IMR-90 (cell line): Measurements from ENCODE around the gene ASTN2. TPM values are rescaled to one million over a fixed set of nuclear protein-coding genes. Genes with fewer than 3 reads are reported as not detected.

ENCODE experiments used
- ATAC-seq: fragments of 200-7000 bp; cut with Tn5 transposase; 2 replicates; pipeline ENCODE4 v1.9.1; 2020; ENCODE audit warnings: low read depth, mild to moderate bottlenecking, moderate library complexity
- BruUV-seq: library from RNA; stranded (reverse); fragments of 400-500 nt; replicated peaks from 2 replicates; lab custom pipeline; 2021; lab: Mats Ljungman, UMichigan
- CTCF ChIA-PET: fragments of 300-600 bp; formaldehyde crosslinking; extraction: SDS; loops from one replicate; lab custom pipeline; 2021; ENCODE audit warnings: antibody characterized with exemption; lab: Yijun Ruan, JAX
- POLR2A ChIA-PET: fragments of 300-600 bp; sonication (Branson Sonifier 250); formaldehyde crosslinking; loops from one replicate; lab custom pipeline; 2022; ENCODE audit warnings: antibody characterized with exemption; ENCODE audit not compliant: unreplicated experiment; lab: Charles Lee
- DNase-seq: peaks from one replicate; pipeline ENCODE4 v3.0.0; 2013
- H2AFZ ChIP-seq: replicated peaks from 2 replicates; pipeline ENCODE3; 2013; ENCODE audit warnings: low read length, mild to moderate bottlenecking; ENCODE audit not compliant: poor library complexity
- H2AK5ac ChIP-seq: 2 replicates; pipeline ENCODE4 v1.6.1; 2013; ENCODE audit warnings: low read depth, low read length, inconsistent platforms
- H2AK9ac ChIP-seq: replicated peaks from 2 replicates; pipeline ENCODE3; 2013; ENCODE audit warnings: mild to moderate bottlenecking, low read depth, low read length, moderate library complexity; ENCODE audit not compliant: poor library complexity
- H2BK120ac ChIP-seq: 2 replicates; pipeline ENCODE4 v1.6.1; 2013; ENCODE audit warnings: low read depth, low read length, inconsistent platforms
- H2BK15ac ChIP-seq: 3 replicates; pipeline ENCODE4 v1.6.1; 2013; ENCODE audit warnings: low read depth, low read length, inconsistent platforms
- H2BK20ac ChIP-seq: 2 replicates; pipeline ENCODE4 v1.6.1; 2013; ENCODE audit warnings: low read depth, mild to moderate bottlenecking, inconsistent platforms, low read length, moderate library complexity
- H2BK5ac ChIP-seq: 2 replicates; pipeline ENCODE4 v1.6.1; 2013; ENCODE audit warnings: mild to moderate bottlenecking, low read depth, low read length, inconsistent platforms; ENCODE audit not compliant: poor library complexity, severe bottlenecking
- H3K14ac ChIP-seq: replicated peaks from 2 replicates; pipeline ENCODE4 v1.6.1; 2013; ENCODE audit warnings: low read depth, low read length, inconsistent platforms
- H3K18ac ChIP-seq: 2 replicates; pipeline ENCODE4 v1.6.1; 2013; ENCODE audit warnings: low read depth, low read length, control low read depth
- H3K23ac ChIP-seq: 2 replicates; pipeline ENCODE4 v1.6.1; 2013; ENCODE audit warnings: low read depth, low read length, inconsistent platforms
- H3K27ac ChIP-seq: 2 replicates; pipeline ENCODE4 v1.5.1; 2013; ENCODE audit warnings: mild to moderate bottlenecking, control low read depth, low read length; ENCODE audit not compliant: insufficient read depth
- H3K27me3 ChIP-seq: 2 replicates; pipeline ENCODE4 v1.6.1; 2013; ENCODE audit warnings: low read length; ENCODE audit not compliant: control insufficient read depth, insufficient read depth
- H3K36me3 ChIP-seq: 2 replicates; pipeline ENCODE4 v1.6.1; 2013; ENCODE audit warnings: low read length, mixed read lengths; ENCODE audit not compliant: control insufficient read depth, insufficient read depth
- H3K4ac ChIP-seq: 2 replicates; pipeline ENCODE4 v1.6.1; 2013; ENCODE audit warnings: low read depth, low read length, inconsistent platforms
- H3K4me1 ChIP-seq: 2 replicates; pipeline ENCODE4 v1.6.1; 2013; ENCODE audit warnings: low read length, mixed read lengths; ENCODE audit not compliant: control insufficient read depth, insufficient read depth
- H3K4me2 ChIP-seq: 2 replicates; pipeline ENCODE4 v1.6.1; 2013; ENCODE audit warnings: low read depth, mild to moderate bottlenecking, control low read depth, low read length, moderate library complexity
- H3K4me3 ChIP-seq: 2 replicates; pipeline ENCODE4 v1.5.1; 2013; ENCODE audit warnings: low read depth, mild to moderate bottlenecking, control low read depth, low read length, moderate library complexity; ENCODE audit not compliant: insufficient read depth
- H3K56ac ChIP-seq: 2 replicates; pipeline ENCODE4 v1.6.1; 2013; ENCODE audit warnings: low read length, inconsistent platforms; ENCODE audit not compliant: insufficient read depth; ENCODE audit errors: extremely low read depth
- H3K79me1 ChIP-seq, 2 experiments: 2 replicates each; pipeline ENCODE4 v1.6.1; 2013; ENCODE audit warnings: low read length in 2 of 2, inconsistent platforms in 1 of 2, low read depth in 1 of 2
- H3K9ac ChIP-seq: 2 replicates; pipeline ENCODE4 v1.6.1; 2013; ENCODE audit warnings: low read depth, low read length, control low read depth
- H3K9me1 ChIP-seq: 2 replicates; pipeline ENCODE4 v1.6.1; 2013; ENCODE audit warnings: low read length, inconsistent platforms; ENCODE audit not compliant: insufficient read depth
- H3K9me3 ChIP-seq: 2 replicates; pipeline ENCODE4 v1.6.1; 2013; ENCODE audit warnings: low read length; ENCODE audit not compliant: control insufficient read depth, insufficient read depth
- H4K20me1 ChIP-seq: 2 replicates; pipeline ENCODE4 v1.6.1; 2013; ENCODE audit warnings: low read length, inconsistent platforms; ENCODE audit not compliant: insufficient read depth
- H4K5ac ChIP-seq: 2 replicates; pipeline ENCODE4 v1.6.1; 2013; ENCODE audit warnings: mild to moderate bottlenecking, low read depth, low read length, control low read depth
- H4K8ac ChIP-seq, 2 experiments: 2 replicates each; pipeline ENCODE4 v1.6.1; 2013; ENCODE audit warnings: low read depth in 2 of 2, low read length in 2 of 2, control low read depth in 1 of 2, inconsistent platforms in 1 of 2
- H4K91ac ChIP-seq: 2 replicates; pipeline ENCODE4 v1.6.1; 2013; ENCODE audit warnings: low read depth, low read length, inconsistent platforms; ENCODE audit not compliant: insufficient read depth
- CHD1 ChIP-seq: IDR thresholded peaks from 2 replicates; pipeline ENCODE4 v1.6.1; 2012; ENCODE audit warnings: low read depth, low read length, improper control_type of control experiment
- FOS ChIP-seq: fragments of 150-350 bp; IDR thresholded peaks from 2 replicates; pipeline ENCODE4 v1.6.1; 2016; ENCODE audit warnings: low read depth, low read length
- MAZ ChIP-seq: IDR thresholded peaks from 2 replicates; pipeline ENCODE4 v1.6.1; 2012; ENCODE audit warnings: low read depth, mild to moderate bottlenecking, low read length, improper control_type of control experiment, moderate library complexity, borderline replicate concordance
- NFE2L2 ChIP-seq: fragments of 150-350 bp; IDR thresholded peaks from 2 replicates; pipeline ENCODE4 v1.6.1; 2016; ENCODE audit warnings: low read depth, mild to moderate bottlenecking, low read length
- WGBS, 2 experiments: methylation state at CpG; one replicate each; pipeline versions ENCODE4 v1.1.5 to v1.1.7; 2013; ENCODE audit warnings: missing lambda C conversion rate in 2 of 2; ENCODE audit not compliant: insufficient read length in 1 of 2; ENCODE audit errors: extremely low coverage in 2 of 2; 5-methylcytosine and 5-hydroxymethylcytosine counted together
- dilution Hi-C: fragments of 300-500 bp; cut with HindIII; formaldehyde crosslinking; loops from one replicate; pipeline ENCODE4 v1.14.3; 2018; ENCODE audit warnings: low sequenced_read_pairs; ENCODE audit not compliant: unreplicated experiment
- in situ Hi-C: fragments of 300-500 bp; cut with MboI; formaldehyde crosslinking; loops from 3 replicates; pipeline ENCODE4 v1.14.3; 2019; ENCODE audit warnings: low sequenced_read_pairs, inconsistent platforms, mixed read lengths
- intact Hi-C: fragments of 100-400 bp; cut with micrococcal nuclease; formaldehyde crosslinking; loops from 2 replicates; pipeline ENCODE4 v1.10.0; 2022
- polyA plus RNA-seq, 3 experiments: library from polyadenylated mRNA; depleted of rRNA; stranded (reverse); fragments of >200 nt; gene quantifications; 2 replicates each; pipeline ENCODE4 v1.2.3, GENCODE V29; 2012; ENCODE audit warnings: low replicate concordance in 1 of 3
- total RNA-seq: library from RNA; depleted of rRNA; stranded (reverse); fragments of >200 nt; gene quantifications from 2 replicates; pipeline ENCODE4 v1.2.3, GENCODE V29; 2012
- TF ChIP-seq, protein P1 (sequence below): fragments of 150-350 bp; IDR thresholded peaks from 2 replicates; pipeline ENCODE4 v1.6.1; 2016; ENCODE audit warnings: low read depth, mild to moderate bottlenecking, low read length, moderate library complexity, borderline replicate concordance

ASTN2 gene
- total and polyA plus RNA-seq, 2 of the 4 experiments (the other 2 are of a cell fraction): 3.8 to 6.8 TPM

DNA sequence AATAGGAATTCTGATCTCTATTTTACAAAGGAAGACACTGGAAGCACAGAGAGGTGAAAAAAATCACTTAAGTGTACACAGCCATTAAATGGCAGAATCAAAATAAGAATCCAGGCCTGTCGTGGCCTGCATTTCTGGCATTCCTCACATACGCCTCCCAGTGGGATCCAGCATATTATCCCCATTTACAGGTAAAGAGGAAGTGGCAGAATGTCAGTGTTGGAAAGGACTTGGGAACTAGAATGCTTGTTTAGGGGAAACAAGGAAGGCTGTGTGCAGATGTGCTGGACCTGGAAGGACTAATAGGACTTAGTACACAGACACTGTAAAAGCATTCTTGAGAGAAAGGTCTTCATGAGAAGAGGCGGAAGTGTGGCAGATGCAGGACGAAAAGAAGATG lies 486.0 kb downstream of the ASTN2 start:
- H3K18ac ChIP-seq: no peak overlapping the region
- peaks cover 6% of the 10 kb centered on the region; the same call in 1 of the 2 replicates for H3K27me3 ChIP-seq
- H2BK15ac ChIP-seq: no peak overlapping the region
- H3K4ac ChIP-seq: no peak overlapping the region
- no peaks in the 10 kb centered on the region for H3K79me1 ChIP-seq
- TF ChIP-seq MAZ: no peak
- TF ChIP-seq, protein P1, sequence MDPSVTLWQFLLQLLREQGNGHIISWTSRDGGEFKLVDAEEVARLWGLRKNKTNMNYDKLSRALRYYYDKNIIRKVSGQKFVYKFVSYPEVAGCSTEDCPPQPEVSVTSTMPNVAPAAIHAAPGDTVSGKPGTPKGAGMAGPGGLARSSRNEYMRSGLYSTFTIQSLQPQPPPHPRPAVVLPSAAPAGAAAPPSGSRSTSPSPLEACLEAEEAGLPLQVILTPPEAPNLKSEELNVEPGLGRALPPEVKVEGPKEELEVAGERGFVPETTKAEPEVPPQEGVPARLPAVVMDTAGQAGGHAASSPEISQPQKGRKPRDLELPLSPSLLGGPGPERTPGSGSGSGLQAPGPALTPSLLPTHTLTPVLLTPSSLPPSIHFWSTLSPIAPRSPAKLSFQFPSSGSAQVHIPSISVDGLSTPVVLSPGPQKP: no peak
- no peak for TF ChIP-seq CHD1
- no peak for TF ChIP-seq NFE2L2
- no peak for TF ChIP-seq FOS
- H2BK5ac ChIP-seq: no peak overlapping the region
- ChIA-PET CTCF (no interaction called here), POLR2A (no interaction called here)
- H4K91ac ChIP-seq: no peak overlapping the region
- WGBS, 2 experiments: 65% methylated on average over 2 of the region's 4 CpGs; no CpG with 5 or more reads in 1 of the 2 experiments
- no peaks in the 10 kb centered on the region for H4K20me1 ChIP-seq
- H2AFZ ChIP-seq: no peak overlapping the region
- no peaks in the 10 kb centered on the region for H3K9me3 ChIP-seq
- no peak overlapping the region for H3K23ac ChIP-seq
- H2BK20ac ChIP-seq: no peak overlapping the region
- no peaks in the 10 kb centered on the region; the same call in 1 of the 2 replicates for H3K9me1 ChIP-seq
- H3K4me1 ChIP-seq: no peaks in the 10 kb centered on the region
- H3K4me2 ChIP-seq: no peak overlapping the region
- DNase-seq (no peak), ATAC-seq (no peak)
- no peak overlapping the region for H2AK5ac ChIP-seq
- intact Hi-C loops (no loop called here), in situ Hi-C loops (no loop called here), dilution Hi-C loops (no loop called here)
- H3K4me3 ChIP-seq: no peak overlapping the region
- no peak overlapping the region for H3K14ac ChIP-seq
- no peak overlapping the region for H2BK120ac ChIP-seq
- H3K56ac ChIP-seq: no peak overlapping the region
- H4K8ac ChIP-seq: no peak overlapping the region
- no peak overlapping the region for H2AK9ac ChIP-seq
- H3K36me3 ChIP-seq: no peaks in the 10 kb centered on the region
- BruUV-seq: no TSS peak
- H3K27ac ChIP-seq: no peak overlapping the region
- H3K9ac ChIP-seq: no peak overlapping the region
- no peak overlapping the region for H4K5ac ChIP-seq
